Raji (cell line): ENCODE measurements around the gene HABP4.

Source experiments
- POLR2A ChIP-seq: IDR thresholded peaks from 2 replicates; pipeline ENCODE4 v1.6.1; 2011; ENCODE audit warnings: low read depth, low read length, control low read depth; ENCODE audit not compliant: insufficient read depth

The HABP4 gene, protein sequence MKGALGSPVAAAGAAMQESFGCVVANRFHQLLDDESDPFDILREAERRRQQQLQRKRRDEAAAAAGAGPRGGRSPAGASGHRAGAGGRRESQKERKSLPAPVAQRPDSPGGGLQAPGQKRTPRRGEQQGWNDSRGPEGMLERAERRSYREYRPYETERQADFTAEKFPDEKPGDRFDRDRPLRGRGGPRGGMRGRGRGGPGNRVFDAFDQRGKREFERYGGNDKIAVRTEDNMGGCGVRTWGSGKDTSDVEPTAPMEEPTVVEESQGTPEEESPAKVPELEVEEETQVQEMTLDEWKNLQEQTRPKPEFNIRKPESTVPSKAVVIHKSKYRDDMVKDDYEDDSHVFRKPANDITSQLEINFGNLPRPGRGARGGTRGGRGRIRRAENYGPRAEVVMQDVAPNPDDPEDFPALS

GRCh38 chr9:96449845-96450612 is at the start of gene HABP4:
TSS of gene HABP4 (plus strand) at chr9:96450169. CDS start at chr9:96450280, 111 bp downstream.
- TF ChIP-seq POLR2A = peak; percentile 87

DNA sequence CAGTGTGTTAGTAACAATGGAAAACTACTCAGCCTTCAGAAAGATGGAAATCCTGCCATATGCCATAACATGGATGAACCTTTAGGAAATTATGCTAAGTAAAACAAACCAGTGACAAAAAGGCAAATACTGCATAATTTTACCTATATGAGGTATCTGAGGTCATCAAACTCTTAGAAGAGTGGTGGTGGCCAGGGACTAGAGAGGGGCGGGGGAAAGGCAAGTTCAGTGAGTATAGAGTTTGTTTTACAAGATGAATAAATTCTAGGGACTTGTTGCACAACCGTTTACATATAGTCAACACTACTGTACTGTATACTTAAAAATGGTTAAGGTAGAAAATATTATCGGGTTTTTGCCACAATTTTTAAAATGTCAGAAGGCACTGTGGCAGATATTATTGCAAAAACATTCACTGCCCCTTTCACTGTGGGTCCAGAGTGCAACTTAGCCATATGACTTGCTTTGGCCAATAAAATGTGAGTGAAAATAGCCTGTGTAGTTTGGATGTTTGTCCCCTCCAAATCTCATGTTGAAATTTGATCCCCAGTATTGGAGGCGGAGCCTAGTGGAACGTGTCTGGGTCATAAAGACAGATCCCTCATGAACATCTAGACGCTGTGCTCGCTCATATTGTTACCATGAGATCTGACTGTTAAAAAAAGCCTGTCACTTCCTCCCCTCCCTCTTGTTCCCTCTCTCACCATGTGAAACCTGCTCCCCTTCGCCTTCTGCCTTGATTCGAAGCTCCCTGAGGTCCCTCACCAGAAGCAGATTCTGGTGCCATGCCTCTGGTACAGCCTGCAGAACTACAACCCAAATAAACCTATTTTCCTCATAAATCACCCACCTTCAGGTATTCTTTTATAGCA is 41.3 kb upstream of the HABP4 start:
- no peak for TF ChIP-seq POLR2A

- TF ChIP-seq POLR2A = no peak
These were observed 38.7 kb upstream of the HABP4 start for GRCh38 chr9:96411129-96411838.

- no peak for TF ChIP-seq POLR2A
These were observed 37.6 kb upstream of the HABP4 start for GRCh38 chr9:96412174-96412913.

DNA sequence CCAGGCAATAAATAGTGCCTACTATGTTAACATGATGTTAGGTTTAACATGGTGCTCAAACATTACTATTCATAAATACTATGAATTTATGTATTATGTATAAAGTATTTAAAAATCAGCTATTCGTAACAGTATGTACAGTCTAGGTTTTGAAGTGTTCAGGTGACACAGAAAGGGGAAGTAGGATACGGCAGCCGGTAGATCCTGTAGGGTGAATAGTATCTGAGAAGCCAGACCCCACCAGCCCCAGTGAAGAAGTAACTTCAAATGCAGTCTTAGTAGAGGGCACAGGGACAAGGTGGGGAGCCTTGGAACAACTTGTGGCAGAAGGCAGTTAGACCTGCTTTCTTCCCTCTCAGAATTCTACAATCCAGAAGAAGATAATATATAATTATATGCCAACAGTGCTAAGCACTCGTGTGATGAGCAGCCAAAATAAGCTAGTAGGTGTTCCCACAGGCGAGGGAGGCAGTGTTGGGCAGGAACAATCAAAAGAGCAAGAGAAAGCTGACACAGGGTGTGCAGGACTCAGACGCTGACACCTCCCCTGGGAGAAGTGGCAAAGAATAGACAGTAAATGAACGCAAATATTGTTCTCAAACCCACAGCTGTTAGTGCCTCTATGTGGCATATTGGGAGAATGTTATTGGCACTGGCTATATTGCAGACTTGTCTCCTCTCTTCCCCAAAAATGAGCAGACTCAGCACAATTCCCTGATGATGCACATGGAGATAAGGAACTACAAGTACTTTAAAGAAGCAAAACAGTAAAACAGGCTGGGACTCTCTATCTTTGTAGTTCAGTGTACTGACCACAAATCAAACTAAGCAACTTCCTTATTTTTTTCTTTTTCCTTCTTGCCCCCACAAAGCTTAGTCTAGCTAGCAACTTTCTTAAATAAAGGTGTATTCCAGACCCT is 36.4 kb upstream of the HABP4 start:
- TF ChIP-seq POLR2A = no peak

GRCh38 chr9:96417051-96417586 is 32.9 kb upstream of the HABP4 start:
- peak; percentile 72 for TF ChIP-seq POLR2A

DNA sequence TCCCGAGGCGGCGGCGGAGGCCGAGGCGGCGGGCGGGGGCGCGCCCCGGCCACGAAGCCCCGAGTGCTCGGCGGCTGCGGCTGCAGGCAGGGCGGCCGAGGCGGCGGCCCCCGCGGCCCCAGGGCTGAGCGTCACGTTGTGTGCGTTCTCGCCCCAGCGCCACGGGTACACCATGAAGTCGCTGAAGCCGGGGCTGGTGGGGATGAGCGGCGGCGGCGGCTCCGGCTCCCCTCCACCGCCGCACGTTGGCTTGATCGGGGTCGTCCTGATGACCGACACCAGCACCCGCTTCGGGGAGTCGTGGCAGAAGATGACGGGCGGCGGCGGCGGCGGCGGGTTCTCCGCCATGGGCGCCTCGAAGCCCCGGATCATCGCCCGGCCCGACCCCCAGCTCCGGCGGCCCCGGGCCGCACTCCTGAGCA is 32.3 kb upstream of the HABP4 start:
- no peak; the same call in 1 of the 2 replicates for TF ChIP-seq POLR2A

DNA sequence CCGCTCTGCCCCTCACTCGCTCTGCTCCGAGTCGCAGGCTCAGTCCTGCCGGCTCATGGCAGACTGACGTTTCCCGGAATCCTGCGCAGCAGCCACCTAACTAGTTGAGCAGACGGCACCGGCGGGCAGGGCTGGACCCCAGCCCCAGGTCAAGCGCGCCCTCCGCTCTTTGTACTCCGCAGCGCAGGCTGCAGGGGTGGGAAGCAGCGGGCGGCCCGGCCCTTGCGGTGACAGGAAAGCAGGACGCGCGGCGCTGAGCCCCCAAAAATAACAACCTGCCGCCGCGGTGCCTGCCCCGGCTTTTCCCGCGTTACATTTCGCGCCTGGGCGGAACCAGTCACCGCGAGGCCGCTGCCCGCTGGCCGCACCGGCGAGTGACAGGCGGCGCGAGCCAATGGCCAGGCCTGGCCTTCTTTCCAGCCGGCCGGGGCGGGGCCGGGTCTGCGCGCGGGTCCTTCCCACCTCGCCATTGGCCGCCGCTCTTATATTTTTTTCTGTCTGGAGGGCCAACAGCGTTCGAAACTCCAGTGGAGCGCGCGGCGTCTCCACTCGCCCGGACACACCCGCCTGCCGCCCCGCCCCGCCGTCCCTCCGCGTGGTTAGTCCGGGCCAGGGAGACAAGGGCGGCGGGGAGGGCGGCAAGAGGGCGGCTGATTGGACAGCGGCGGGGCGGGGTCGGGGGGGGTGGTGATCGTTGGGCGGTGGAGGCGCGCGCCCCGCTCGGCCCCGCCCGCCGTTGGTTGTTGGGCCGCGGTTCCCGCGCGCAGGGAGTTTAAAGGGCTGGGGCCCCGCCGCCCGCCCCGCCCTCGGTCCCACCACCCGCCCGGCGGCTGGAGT is 31.7 kb upstream of the HABP4 start, which contains the start of gene ZNF367:
TSS of gene ZNF367 (minus strand) at position 288 of the 837 bp plus-strand sequence. CDS start 338 bp downstream, outside the sequence.
- peak; percentile 82 for TF ChIP-seq POLR2A

GRCh38 chr9:96418920-96419690 is 30.9 kb upstream of the HABP4 start:
- TF ChIP-seq POLR2A = peak; percentile 55

GRCh38 chr9:96419691-96419969 is 30.3 kb upstream of the HABP4 start:
- no peak for TF ChIP-seq POLR2A

GRCh38 chr9:96420468-96421219 is 29.3 kb upstream of the HABP4 start:
- peak; percentile 32; the same call in 1 of the 2 replicates for TF ChIP-seq POLR2A
